Measurements from ENCODE around the gene CCDC197.

CCDC197 gene

DNA sequence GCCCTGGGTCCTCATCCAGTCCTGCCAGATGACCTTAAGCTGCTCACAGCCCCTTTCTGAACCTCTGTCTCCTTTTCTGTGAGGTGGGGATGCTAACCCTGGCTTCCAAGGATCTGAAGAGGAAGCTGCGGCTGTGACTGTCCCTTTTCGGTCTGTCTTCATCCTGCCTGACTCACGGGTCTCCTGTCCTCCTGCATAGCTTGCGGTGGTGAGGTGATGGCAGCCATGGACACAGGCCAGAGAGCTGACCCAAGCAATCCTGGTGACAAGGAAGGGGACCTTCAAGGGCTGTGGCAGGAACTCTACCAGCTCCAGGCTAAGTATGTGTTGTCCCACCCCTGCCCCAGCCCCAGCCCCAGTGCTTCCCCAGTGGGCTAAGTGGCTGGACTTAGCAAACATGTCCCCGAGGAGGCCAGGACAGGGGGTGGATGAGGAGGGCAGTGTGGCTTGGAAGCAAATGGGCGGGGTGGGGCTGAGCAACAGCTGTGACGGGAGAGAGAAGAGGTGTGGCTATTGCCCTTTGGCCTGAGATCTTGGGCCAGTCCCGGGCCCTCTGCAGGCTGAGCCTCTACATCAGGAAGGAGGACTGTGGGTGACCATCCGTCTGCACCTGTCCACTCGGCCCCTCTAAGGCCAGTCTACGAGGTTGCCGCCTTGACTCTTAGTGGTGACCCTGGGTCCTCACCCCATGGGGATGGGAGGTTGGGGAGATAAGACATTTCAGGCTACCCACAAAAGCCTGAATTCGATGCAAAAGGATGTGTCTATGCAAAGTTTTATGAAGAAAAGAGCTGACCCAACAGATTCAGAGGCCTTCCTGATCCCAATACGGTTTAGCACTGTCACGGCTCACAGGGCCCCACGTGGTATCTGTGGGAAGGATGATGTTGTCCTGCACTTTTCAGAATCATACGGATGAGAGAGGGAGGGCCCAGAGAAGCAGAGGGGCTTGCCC is 1.1 kb downstream of the CCDC197 start:
- no peaks in the 10 kb centered on the region for H3K27me3 ChIP-seq (ENCODE audit: insufficient read depth, poor library complexity, severe bottlenecking)
- no peak for TF ChIP-seq CTCF (IDR thresholded peaks at IDR 0.05; ENCODE audit: poor library complexity, severe bottlenecking)
- no peak for DNase-seq (ENCODE audit: low spot score)

GRCh38 chr14:93998871-93999403 is 1.8 kb downstream of the CCDC197 start:
- H3K9me3 ChIP-seq (ENCODE audit: severe bottlenecking), result no peaks in the 10 kb centered on the region
- DNase-seq (ENCODE audit: low spot score), result no peak
- H3K4me1 ChIP-seq (ENCODE audit: insufficient read depth, poor library complexity, severe bottlenecking), result peaks cover 11% of the 10 kb centered on the region
- no peak overlapping the region for H3K27ac ChIP-seq (ENCODE audit: poor library complexity, severe bottlenecking)
- H3K4me3 ChIP-seq (ENCODE audit: severe bottlenecking), result no peak overlapping the region
- H3K27me3 ChIP-seq (ENCODE audit: insufficient read depth, poor library complexity, severe bottlenecking), result no peaks in the 10 kb centered on the region
- no peak for ATAC-seq (ENCODE audit: low read depth)
- no peaks in the 10 kb centered on the region for H3K36me3 ChIP-seq (ENCODE audit: low read depth)
- TF ChIP-seq CTCF (IDR thresholded peaks at IDR 0.05; ENCODE audit: poor library complexity, severe bottlenecking), result no peak

More for the DNA sequence above, 1.1 kb downstream of the CCDC197 start:
- H3K36me3 ChIP-seq (ENCODE audit: low read depth), result no peaks in the 10 kb centered on the region
- no peaks in the 10 kb centered on the region for H3K9me3 ChIP-seq (ENCODE audit: severe bottlenecking)
- no peak overlapping the region for H3K4me3 ChIP-seq (ENCODE audit: severe bottlenecking)
- H3K27ac ChIP-seq (ENCODE audit: poor library complexity, severe bottlenecking), result no peak overlapping the region
- ATAC-seq (ENCODE audit: low read depth), result no peak
- peaks cover 11% of the 10 kb centered on the region for H3K4me1 ChIP-seq (ENCODE audit: insufficient read depth, poor library complexity, severe bottlenecking)

DNA sequence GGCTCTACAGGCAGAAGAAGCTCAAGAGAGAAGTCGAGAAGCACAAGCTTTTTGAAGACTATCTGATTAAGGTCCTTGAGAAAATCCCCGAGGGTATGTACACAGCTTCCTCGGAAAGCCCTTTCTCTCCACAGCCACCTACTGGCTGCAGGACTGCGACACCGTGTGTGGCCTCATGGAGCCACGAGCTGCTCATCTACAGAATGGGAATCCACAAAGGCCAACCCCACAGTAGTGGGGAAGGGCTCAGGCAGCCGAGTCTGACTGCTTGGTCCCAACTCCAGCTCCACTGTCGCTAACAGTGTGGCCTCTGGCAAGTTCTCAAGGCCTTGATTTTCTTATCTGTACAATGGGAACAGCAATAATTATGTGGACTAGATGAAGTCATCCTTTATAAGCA is 2.5 kb downstream of the CCDC197 start:
- Histone ChIP-seq H3K4me1 (ENCODE audit: insufficient read depth, poor library complexity, severe bottlenecking) (peaks cover 11% of the 10 kb centered on the region), H3K27me3 (ENCODE audit: insufficient read depth, poor library complexity, severe bottlenecking) (no peaks in the 10 kb centered on the region), H3K4me3 (ENCODE audit: severe bottlenecking) (no peak overlapping the region), H3K27ac (ENCODE audit: poor library complexity, severe bottlenecking) (no peak overlapping the region), H3K36me3 (ENCODE audit: low read depth) (no peaks in the 10 kb centered on the region), H3K9me3 (ENCODE audit: severe bottlenecking) (no peaks in the 10 kb centered on the region)
- TF ChIP-seq CTCF (IDR thresholded peaks at IDR 0.05; ENCODE audit: poor library complexity, severe bottlenecking), result no peak
- DNase-seq (ENCODE audit: low spot score), result no peak
- ATAC-seq (ENCODE audit: low read depth), result no peak

- DNase-seq (ENCODE audit: low spot score), result no peak
- Histone ChIP-seq H3K36me3 (ENCODE audit: low read depth) (no peaks in the 10 kb centered on the region), H3K27me3 (ENCODE audit: insufficient read depth, poor library complexity, severe bottlenecking) (no peaks in the 10 kb centered on the region), H3K9me3 (ENCODE audit: severe bottlenecking) (no peaks in the 10 kb centered on the region), H3K4me3 (ENCODE audit: severe bottlenecking) (no peak overlapping the region), H3K27ac (ENCODE audit: poor library complexity, severe bottlenecking) (no peak overlapping the region), H3K4me1 (ENCODE audit: insufficient read depth, poor library complexity, severe bottlenecking) (peaks cover 5% of the 10 kb centered on the region)
- TF ChIP-seq CTCF (IDR thresholded peaks at IDR 0.05; ENCODE audit: poor library complexity, severe bottlenecking), result no peak
- no peak for ATAC-seq (ENCODE audit: low read depth)
Measured at GRCh38 chr14:94000267-94000666, 3.2 kb downstream of the CCDC197 start.

DNA sequence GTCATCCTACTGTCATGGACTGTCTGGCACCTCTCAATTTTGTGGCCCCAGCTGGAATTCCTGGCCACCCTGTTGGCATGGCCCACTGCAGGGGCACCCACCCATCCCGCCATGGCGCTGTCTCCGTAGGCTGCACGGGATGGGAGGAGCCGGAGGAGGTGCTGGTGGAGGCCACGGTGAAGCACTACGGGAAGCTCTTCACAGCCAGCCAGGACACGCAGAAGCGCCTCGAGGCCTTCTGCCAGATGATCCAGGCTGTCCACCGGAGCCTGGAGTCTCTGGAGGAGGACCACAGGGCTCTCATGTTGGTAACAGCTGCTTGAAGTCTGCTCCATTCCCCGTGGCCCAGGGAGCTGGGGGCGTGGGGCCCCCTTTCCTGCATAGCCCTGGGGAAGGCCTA is 3.9 kb downstream of the CCDC197 start:
- ATAC-seq (ENCODE audit: low read depth), result no peak
- no peak overlapping the region for H3K4me3 ChIP-seq (ENCODE audit: severe bottlenecking)
- H3K4me1 ChIP-seq (ENCODE audit: insufficient read depth, poor library complexity, severe bottlenecking), result no peaks in the 10 kb centered on the region
- H3K36me3 ChIP-seq (ENCODE audit: low read depth), result no peaks in the 10 kb centered on the region
- no peaks in the 10 kb centered on the region for H3K27me3 ChIP-seq (ENCODE audit: insufficient read depth, poor library complexity, severe bottlenecking)
- no peaks in the 10 kb centered on the region for H3K9me3 ChIP-seq (ENCODE audit: severe bottlenecking)
- no peak overlapping the region for H3K27ac ChIP-seq (ENCODE audit: poor library complexity, severe bottlenecking)
- no peak for TF ChIP-seq CTCF (IDR thresholded peaks at IDR 0.05; ENCODE audit: poor library complexity, severe bottlenecking)
- no peak for DNase-seq (ENCODE audit: low spot score)
